ENCODE measurements around the gene CLK2.

Gene CLK2

GRCh38 chr1:155287987-155288543 lies 14.8 kb upstream of the CLK2 start:
- H3K4me3 ChIP-seq (ENCODE audit: low read depth, low read length): no peak overlapping the region
- DNase-seq (ENCODE audit: low read depth): no peak
- TF ChIP-seq CTCF (IDR thresholded peaks at IDR 0.05; ENCODE audit: control insufficient read depth, extremely low read depth, insufficient read depth): no peak

- no peak for DNase-seq (ENCODE audit: low read depth)
- no peak overlapping the region for H3K4me3 ChIP-seq (ENCODE audit: low read depth, low read length)
- no peak for TF ChIP-seq CTCF (IDR thresholded peaks at IDR 0.05; ENCODE audit: control insufficient read depth, extremely low read depth, insufficient read depth)
Measured at GRCh38 chr1:155286544-155286943, 13.2 kb upstream of the CLK2 start.

GRCh38 chr1:155285631-155286044 lies 12.3 kb upstream of the CLK2 start:
- TF ChIP-seq CTCF (IDR thresholded peaks at IDR 0.05; ENCODE audit: control insufficient read depth, extremely low read depth, insufficient read depth): no peak
- H3K4me3 ChIP-seq (ENCODE audit: low read depth, low read length): no peak overlapping the region

GRCh38 chr1:155285063-155285462 lies 11.8 kb upstream of the CLK2 start:
- no peak overlapping the region for H3K4me3 ChIP-seq (ENCODE audit: low read depth, low read length)
- no peak for TF ChIP-seq CTCF (IDR thresholded peaks at IDR 0.05; ENCODE audit: control insufficient read depth, extremely low read depth, insufficient read depth)
- no peak for DNase-seq (ENCODE audit: low read depth)

More at GRCh38 chr1:155285631-155286044, 12.3 kb upstream of the CLK2 start:
- no peak for DNase-seq (ENCODE audit: low read depth)

GRCh38 chr1:155284476-155284875 lies 11.2 kb upstream of the CLK2 start:
- no peak overlapping the region for H3K4me3 ChIP-seq (ENCODE audit: low read depth, low read length)
- no peak for TF ChIP-seq CTCF (IDR thresholded peaks at IDR 0.05; ENCODE audit: control insufficient read depth, extremely low read depth, insufficient read depth)
- DNase-seq (ENCODE audit: low read depth): no peak

GRCh38 chr1:155282488-155283091 lies 9.3 kb upstream of the CLK2 start:
- no peak for TF ChIP-seq CTCF (IDR thresholded peaks at IDR 0.05; ENCODE audit: control insufficient read depth, extremely low read depth, insufficient read depth)
- DNase-seq (ENCODE audit: low read depth): no peak
- no peak overlapping the region for H3K4me3 ChIP-seq (ENCODE audit: low read depth, low read length)

GRCh38 chr1:155279268-155279667 lies 6.0 kb upstream of the CLK2 start:
- TF ChIP-seq CTCF (IDR thresholded peaks at IDR 0.05; ENCODE audit: control insufficient read depth, extremely low read depth, insufficient read depth): no peak
- no peak for DNase-seq (ENCODE audit: low read depth)
- no peak overlapping the region for H3K4me3 ChIP-seq (ENCODE audit: low read depth, low read length)
